ENCODE measurements around the gene ZNF391. TPM values are rescaled to one million over a fixed set of nuclear protein-coding genes. Genes with fewer than 3 reads are reported as not detected.
"Not testable (repeated sequence)": the region's sequence is repeated elsewhere in the genome, so short reads cannot be mapped to it uniquely, and the experiment has no call there.

The ZNF391 gene
- total and polyA plus RNA-seq, 10 donors = 1.4 to 4.9 (median 2.4) TPM

DNA sequence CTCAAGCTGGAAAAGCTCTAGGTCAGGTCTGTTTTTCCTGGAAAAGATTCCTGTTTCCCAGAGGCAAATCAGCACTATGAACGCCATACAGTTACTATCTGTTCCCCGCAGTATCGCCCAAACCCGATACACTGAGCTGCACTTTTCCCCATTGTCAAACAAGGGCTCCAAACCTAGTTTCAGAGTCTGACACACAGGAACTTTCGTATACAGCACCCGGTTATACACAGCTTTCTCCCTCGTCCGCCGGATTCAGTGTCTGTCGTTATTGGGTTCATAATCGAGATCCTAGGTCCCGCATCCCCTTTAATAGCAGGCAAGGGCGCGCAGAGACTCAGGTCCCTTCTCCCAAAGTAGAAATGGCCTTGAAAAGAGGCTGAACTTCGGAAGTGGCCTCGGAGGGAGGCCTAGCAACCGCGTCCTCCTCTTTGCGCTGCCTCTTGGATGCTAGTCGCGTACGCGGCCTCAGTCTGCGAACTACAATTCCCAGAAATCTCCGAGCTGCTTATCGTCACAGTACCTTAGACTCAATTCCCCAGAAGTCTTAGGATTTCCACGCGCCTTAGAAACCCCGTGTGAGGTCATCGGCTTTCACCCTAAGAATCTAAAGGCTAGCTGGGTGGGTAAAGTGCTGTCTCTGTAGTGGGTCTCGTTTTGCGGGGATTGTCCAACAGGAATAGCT is 34.2 kb downstream of the ZNF391 start:
- no peak for DNase-seq
- TF ChIP-seq, protein P1, sequence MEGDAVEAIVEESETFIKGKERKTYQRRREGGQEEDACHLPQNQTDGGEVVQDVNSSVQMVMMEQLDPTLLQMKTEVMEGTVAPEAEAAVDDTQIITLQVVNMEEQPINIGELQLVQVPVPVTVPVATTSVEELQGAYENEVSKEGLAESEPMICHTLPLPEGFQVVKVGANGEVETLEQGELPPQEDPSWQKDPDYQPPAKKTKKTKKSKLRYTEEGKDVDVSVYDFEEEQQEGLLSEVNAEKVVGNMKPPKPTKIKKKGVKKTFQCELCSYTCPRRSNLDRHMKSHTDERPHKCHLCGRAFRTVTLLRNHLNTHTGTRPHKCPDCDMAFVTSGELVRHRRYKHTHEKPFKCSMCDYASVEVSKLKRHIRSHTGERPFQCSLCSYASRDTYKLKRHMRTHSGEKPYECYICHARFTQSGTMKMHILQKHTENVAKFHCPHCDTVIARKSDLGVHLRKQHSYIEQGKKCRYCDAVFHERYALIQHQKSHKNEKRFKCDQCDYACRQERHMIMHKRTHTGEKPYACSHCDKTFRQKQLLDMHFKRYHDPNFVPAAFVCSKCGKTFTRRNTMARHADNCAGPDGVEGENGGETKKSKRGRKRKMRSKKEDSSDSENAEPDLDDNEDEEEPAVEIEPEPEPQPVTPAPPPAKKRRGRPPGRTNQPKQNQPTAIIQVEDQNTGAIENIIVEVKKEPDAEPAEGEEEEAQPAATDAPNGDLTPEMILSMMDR (IDR thresholded peaks at IDR 0.05 in 8 of 11, conservative IDR thresholded peaks at IDR 0.05 in 3 of 11) = no peak
- TF ChIP-seq POLR2AphosphoS5 (IDR thresholded peaks at IDR 0.05) = no peak
- no peak for TF ChIP-seq POLR2A (IDR thresholded peaks at IDR 0.05)
- intact Hi-C loops (cut with DNase I; ENCODE audit: low total_unique reads) = no loop called here
- no peaks in the 10 kb centered on the region for H3K36me3 ChIP-seq
- no peak overlapping the region for H3K4me3 ChIP-seq
- H3K27me3 ChIP-seq (replicated peaks in 1 of 7) = peaks cover 0 to 5% (median 0%) of the 10 kb centered on the region in 7 donors
- peaks cover 0 to 19% (median 2%) of the 10 kb centered on the region in 8 donors for H3K9me3 ChIP-seq
- no peaks in the 10 kb centered on the region for H3K4me1 ChIP-seq
- no peak overlapping the region for H3K27ac ChIP-seq
- 58 to 66% (median 63%) methylated on average over 32 of the region's 32 CpGs for WGBS, 5 donors

DNA sequence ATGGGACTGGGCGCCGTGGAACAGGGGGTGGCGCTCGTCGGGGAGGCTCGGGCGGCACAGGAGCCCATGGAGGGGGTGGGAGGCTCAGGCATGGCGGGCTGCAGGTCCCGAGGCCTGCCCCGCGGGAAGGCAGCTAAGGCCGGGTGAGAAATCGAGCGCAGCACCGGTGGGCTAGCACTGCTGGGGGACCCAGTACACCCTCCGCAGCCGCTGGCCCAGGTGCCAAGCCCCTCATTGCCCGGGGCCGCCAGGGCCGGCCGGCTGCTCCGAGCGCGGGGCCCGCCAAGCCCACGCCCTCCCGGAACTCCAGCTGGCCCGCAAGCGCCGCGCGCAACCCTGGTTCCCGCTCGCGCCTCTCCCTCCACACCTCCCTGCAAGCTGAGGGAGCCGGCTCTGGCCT is 36.3 kb downstream of the ZNF391 start:
- H3K36me3 ChIP-seq; intact Hi-C loops (cut with DNase I; ENCODE audit: low total_unique reads); H3K4me3 ChIP-seq; H3K4me1 ChIP-seq; H3K27ac ChIP-seq; DNase-seq; H3K27me3 ChIP-seq (replicated peaks in 1 of 7): not testable (repeated sequence)
- peaks cover 0 to 19% (median 2%) of the 10 kb centered on the region in 8 donors for H3K9me3 ChIP-seq
- WGBS, 5 donors = 83 to 95% (median 88%) methylated on average over 4 to 36 of the region's 36 CpGs

DNA sequence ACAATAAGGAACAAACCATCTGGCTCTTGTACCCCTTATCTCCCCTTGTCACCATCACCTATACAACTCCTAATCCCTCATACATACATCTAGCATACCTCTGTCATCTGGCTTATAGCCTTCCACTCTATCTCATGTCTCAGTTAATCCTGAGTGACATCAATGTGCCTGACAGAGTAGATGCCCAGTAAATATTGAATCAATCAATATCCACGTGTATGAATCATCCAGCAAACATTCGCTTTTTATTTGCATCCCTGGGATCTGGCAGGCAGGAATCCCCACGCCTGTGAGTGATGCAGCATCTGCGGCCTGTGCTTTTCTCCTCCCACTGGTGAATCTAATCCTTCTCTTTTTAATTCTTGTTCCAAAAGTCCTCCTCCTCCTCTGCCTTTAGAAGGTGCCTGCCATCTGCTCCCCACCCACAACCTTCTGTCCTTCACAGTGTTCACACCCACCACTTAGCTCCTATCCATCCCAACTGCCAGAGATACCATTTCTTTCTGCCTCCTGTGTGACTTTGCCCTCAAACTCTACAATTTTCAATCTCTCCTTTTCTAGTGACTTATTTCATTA is 37.6 kb downstream of the ZNF391 start:
- no peak overlapping the region for H3K4me3 ChIP-seq
- peaks cover 0 to 5% (median 0%) of the 10 kb centered on the region in 7 donors for H3K27me3 ChIP-seq (replicated peaks in 1 of 7)
- H3K36me3 ChIP-seq = no peaks in the 10 kb centered on the region
- no peaks in the 10 kb centered on the region for H3K4me1 ChIP-seq
- H3K27ac ChIP-seq = no peak overlapping the region
- TF ChIP-seq, protein P1 (IDR thresholded peaks at IDR 0.05 in 8 of 11, conservative IDR thresholded peaks at IDR 0.05 in 3 of 11) = no peak
- TF ChIP-seq POLR2AphosphoS5 (IDR thresholded peaks at IDR 0.05) (no peak), POLR2A (IDR thresholded peaks at IDR 0.05) (no peak)
- intact Hi-C loops (cut with DNase I; ENCODE audit: low total_unique reads) = no loop called here
- DNase-seq = no peak
- WGBS, 5 donors = 80 to 89% (median 82%) methylated on average over 4 of the region's 4 CpGs
- peaks cover 0 to 32% (median 9%) of the 10 kb centered on the region in 8 donors for H3K9me3 ChIP-seq

DNA sequence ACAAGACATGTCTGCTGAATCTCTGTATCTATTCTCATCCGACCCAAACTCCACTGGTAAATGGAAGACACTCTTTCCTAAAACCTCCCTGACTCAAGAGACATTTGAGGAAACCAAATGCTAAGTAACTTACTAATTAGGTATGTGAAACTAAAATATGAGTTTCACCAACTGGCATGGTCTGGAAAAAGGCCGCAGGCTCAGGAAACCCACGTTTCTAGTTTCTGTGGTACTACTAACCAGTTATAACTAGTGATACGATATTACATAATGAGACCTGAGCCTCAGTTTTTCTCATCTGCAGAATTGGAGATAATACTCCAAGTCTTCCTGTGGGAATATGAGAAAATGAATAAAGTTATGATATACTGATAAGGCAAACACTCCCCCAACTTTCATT is 39.9 kb downstream of the ZNF391 start:
- H3K36me3 ChIP-seq = no peaks in the 10 kb centered on the region
- H3K9me3 ChIP-seq = peaks cover 0 to 34% (median 6%) of the 10 kb centered on the region in 8 donors
- H3K27me3 ChIP-seq (replicated peaks in 1 of 7) = no peaks in the 10 kb centered on the region
- H3K27ac ChIP-seq = no peak overlapping the region
- intact Hi-C loops (cut with DNase I; ENCODE audit: low total_unique reads) = no loop called here
- no peaks in the 10 kb centered on the region for H3K4me1 ChIP-seq
- WGBS, 5 donors = 77 to 88% (median 83%) methylated on average over 4 of the region's 4 CpGs
- DNase-seq = no peak
- no peak overlapping the region for H3K4me3 ChIP-seq
- no peak for TF ChIP-seq POLR2AphosphoS5 (IDR thresholded peaks at IDR 0.05)
- TF ChIP-seq, protein P1 (IDR thresholded peaks at IDR 0.05 in 8 of 11, conservative IDR thresholded peaks at IDR 0.05 in 3 of 11) = no peak
- no peak for TF ChIP-seq POLR2A (IDR thresholded peaks at IDR 0.05)
